PC-3 (cell line): ENCODE measurements around the gene SDK1. TPM values are rescaled to one million over a fixed set of nuclear protein-coding genes. Genes with fewer than 3 reads are reported as not detected.

Experiments used
- ATAC-seq: fragments of 200-7000 bp; cut with Tn5 transposase; 2 replicates; pipeline ENCODE4 v1.9.1; 2020; ENCODE audit warnings: mild to moderate bottlenecking, moderate library complexity
- BruUV-seq: library from RNA; stranded (reverse); fragments of 400-500 nt; replicated peaks from 2 replicates; lab custom pipeline; 2021; lab: Mats Ljungman, UMichigan
- CTCF ChIA-PET: fragments of 300-600 bp; sonication (Branson Sonifier 250); formaldehyde crosslinking; loops from one replicate; lab custom pipeline; 2022; ENCODE audit warnings: antibody characterized with exemption; lab: Charles Lee
- POLR2A ChIA-PET: fragments of 300-600 bp; sonication (Branson Sonifier 250); formaldehyde crosslinking; loops from one replicate; lab custom pipeline; 2022; ENCODE audit warnings: antibody characterized with exemption; ENCODE audit not compliant: unreplicated experiment; lab: Charles Lee
- DNase-seq: peaks from one replicate; pipeline ENCODE4 v3.0.0-alpha.2; 2015
- H2AFZ ChIP-seq: fragments of 300-600 bp; sonication (generic); 2 replicates; pipeline ENCODE4 v1.6.0; 2016; ENCODE audit warnings: antibody characterized with exemption, low read length
- H3F3A ChIP-seq: fragments of 300-600 bp; sonication (generic); one replicate; pipeline ENCODE4 v1.6.0; 2017; ENCODE audit warnings: antibody characterized with exemption, low read length, control low read depth, mild to moderate bottlenecking; ENCODE audit not compliant: unreplicated experiment
- H3K27ac ChIP-seq: fragments of 300-600 bp; sonication (generic); 2 replicates; pipeline ENCODE4 v1.5.1; 2016; ENCODE audit warnings: mild to moderate bottlenecking, low read length
- H3K27me3 ChIP-seq: fragments of 300-600 bp; sonication (generic); 2 replicates; pipeline ENCODE4 v1.6.1; 2016; ENCODE audit warnings: low read length, mixed read lengths
- H3K36me3 ChIP-seq: fragments of 300-600 bp; sonication (generic); 2 replicates; pipeline ENCODE4 v1.6.1; 2016; ENCODE audit warnings: low read depth, mixed run types, low read length, mixed read lengths
- H3K4me1 ChIP-seq: fragments of 300-600 bp; sonication (generic); 2 replicates; pipeline ENCODE4 v1.5.1; 2016; ENCODE audit warnings: low read length; ENCODE audit not compliant: insufficient read depth
- H3K4me2 ChIP-seq: fragments of 300-600 bp; sonication (generic); 2 replicates; pipeline ENCODE4 v1.6.0; 2016; ENCODE audit warnings: low read length
- H3K4me3 ChIP-seq: fragments of 300-600 bp; sonication (generic); 2 replicates; pipeline ENCODE4 v1.5.1; 2016; ENCODE audit warnings: mild to moderate bottlenecking, low read length, mixed read lengths
- H3K79me2 ChIP-seq: fragments of 300-600 bp; sonication (generic); 2 replicates; pipeline ENCODE4 v1.6.1; 2017; ENCODE audit warnings: low read length, mixed read lengths
- H3K9ac ChIP-seq: fragments of 300-600 bp; sonication (generic); 2 replicates; pipeline ENCODE4 v1.6.0; 2016; ENCODE audit warnings: mild to moderate bottlenecking, low read length
- H3K9me2 ChIP-seq: fragments of 300-600 bp; sonication (generic); replicated peaks from 2 replicates; pipeline ENCODE4 v1.6.1; 2016; ENCODE audit warnings: mixed run types, low read length, mixed read lengths
- H3K9me3 ChIP-seq: fragments of 300-600 bp; sonication (generic); 2 replicates; pipeline ENCODE4 v1.6.1; 2016; ENCODE audit warnings: low read length, mixed read lengths
- H4K20me1 ChIP-seq: fragments of 300-600 bp; sonication (generic); 2 replicates; pipeline ENCODE4 v1.6.1; 2016; ENCODE audit warnings: low read length, mixed read lengths
- CTCF ChIP-seq: fragments of 300-600 bp; sonication (generic); conservative IDR thresholded peaks from 2 replicates; pipeline ENCODE4 v1.5.1; 2017; ENCODE audit warnings: antibody characterized with exemption, low read depth, mild to moderate bottlenecking, low read length
- EZH2 ChIP-seq: fragments of 300-600 bp; sonication (generic); IDR thresholded peaks from one replicate; pipeline ENCODE4 v1.6.1; 2017; ENCODE audit warnings: antibody characterized with exemption, mild to moderate bottlenecking, low read length; ENCODE audit not compliant: unreplicated experiment
- EZH2phosphoT487 ChIP-seq: fragments of 300-600 bp; sonication (generic); IDR thresholded peaks from 2 replicates; pipeline ENCODE4 v1.6.1; 2018; ENCODE audit warnings: mild to moderate bottlenecking, antibody characterized with exemption, low read length, borderline replicate concordance
- intact Hi-C: fragments of 100-400 bp; cut with micrococcal nuclease; formaldehyde crosslinking; loops from 2 replicates; pipeline ENCODE4 v1.9.0; 2023
- total RNA-seq: library from RNA; depleted of rRNA; stranded (reverse); fragments of >200 nt; gene quantifications from 2 replicates; pipeline ENCODE4 v1.2.3, GENCODE V29; 2014

SDK1 gene
- total RNA-seq, 1 experiment from 2014 or later = 2.8 TPM

GRCh38 chr7:4113271-4113670 is 812.2 kb downstream of the SDK1 start:
- no TSS peak for BruUV-seq
- H3K9ac ChIP-seq = no peak overlapping the region
- no peaks in the 10 kb centered on the region for H3K9me3 ChIP-seq
- H3F3A ChIP-seq = no peaks in the 10 kb centered on the region
- no peak overlapping the region for H2AFZ ChIP-seq
- no peak overlapping the region for H3K4me3 ChIP-seq
- H3K36me3 ChIP-seq = no peaks in the 10 kb centered on the region
- H3K79me2 ChIP-seq = no peaks in the 10 kb centered on the region
- ChIA-PET POLR2A (no interaction called here), CTCF (no interaction called here)
- no peaks in the 10 kb centered on the region for H3K9me2 ChIP-seq
- intact Hi-C loops = no loop called here
- ATAC-seq (no peak), DNase-seq (no peak)
- no peak for TF ChIP-seq CTCF
- TF ChIP-seq EZH2 = no peak
- no peak for TF ChIP-seq EZH2phosphoT487
- H3K4me2 ChIP-seq = no peak overlapping the region
- no peaks in the 10 kb centered on the region for H3K4me1 ChIP-seq
- H3K27ac ChIP-seq = no peak overlapping the region
- no peaks in the 10 kb centered on the region for H3K27me3 ChIP-seq
- H4K20me1 ChIP-seq = no peaks in the 10 kb centered on the region

DNA sequence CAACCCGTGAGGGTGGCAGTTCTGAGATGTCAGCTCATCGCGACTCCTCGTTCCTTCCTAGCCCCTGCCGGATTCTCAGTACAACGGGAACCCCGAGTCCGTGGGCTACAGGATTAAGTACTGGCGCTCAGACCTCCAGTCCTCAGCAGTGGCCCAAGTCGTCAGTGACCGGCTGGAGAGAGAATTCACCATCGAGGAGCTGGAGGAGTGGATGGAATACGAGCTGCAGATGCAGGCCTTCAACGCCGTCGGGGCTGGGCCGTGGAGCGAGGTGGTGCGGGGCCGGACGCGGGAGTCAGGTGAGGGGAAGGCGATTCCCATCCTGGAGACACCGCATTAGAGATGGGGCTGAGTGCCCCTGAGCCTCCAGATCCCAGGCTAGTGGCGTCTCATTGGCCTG is 812.9 kb downstream of the SDK1 start:
- DNase-seq (no peak), ATAC-seq (no peak)
- Histone ChIP-seq H2AFZ (no peak overlapping the region), H3K9me3 (no peaks in the 10 kb centered on the region), H3K36me3 (no peaks in the 10 kb centered on the region), H3K9ac (no peak overlapping the region), H3F3A (no peaks in the 10 kb centered on the region), H4K20me1 (no peaks in the 10 kb centered on the region), H3K27me3 (no peaks in the 10 kb centered on the region), H3K27ac (no peak overlapping the region), H3K9me2 (no peaks in the 10 kb centered on the region), H3K4me2 (no peak overlapping the region), H3K79me2 (no peaks in the 10 kb centered on the region), H3K4me1 (no peaks in the 10 kb centered on the region), H3K4me3 (no peak overlapping the region)
- ChIA-PET CTCF (no interaction called here), POLR2A (no interaction called here)
- intact Hi-C loops = no loop called here
- BruUV-seq = no TSS peak
- TF ChIP-seq EZH2 (no peak), EZH2phosphoT487 (no peak), CTCF (no peak)

DNA sequence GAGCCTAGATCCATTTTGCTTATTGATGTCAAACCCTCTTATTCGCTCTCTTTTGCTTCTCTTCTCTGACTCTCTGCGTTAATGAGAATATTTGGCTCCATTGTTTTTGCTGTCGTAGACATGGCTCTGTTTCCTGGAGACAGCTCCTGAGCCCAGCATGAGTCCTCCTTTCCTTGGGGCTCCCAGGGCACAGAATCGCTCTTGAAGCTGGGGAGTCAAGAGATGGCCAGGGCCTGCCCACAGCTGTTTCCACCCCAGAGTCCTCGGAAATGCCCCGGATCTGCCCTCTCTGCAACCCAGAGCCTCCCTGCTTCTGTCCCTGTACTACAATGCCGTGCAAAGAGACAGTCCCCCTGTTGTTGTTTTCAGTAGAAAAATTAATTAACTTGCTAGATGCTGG is 814.4 kb downstream of the SDK1 start:
- H3K4me3 ChIP-seq = no peak overlapping the region
- no peaks in the 10 kb centered on the region for H3K9me2 ChIP-seq
- intact Hi-C loops = no loop called here
- H3K9me3 ChIP-seq = 0 out of 2 replicates have a peak, but pooled peaks cover 3% of the 10 kb centered on the region
- no peaks in the 10 kb centered on the region for H3K36me3 ChIP-seq
- H3F3A ChIP-seq = no peaks in the 10 kb centered on the region
- DNase-seq (no peak), ATAC-seq (no peak)
- no peak for TF ChIP-seq EZH2
- TF ChIP-seq CTCF = no peak
- no peak for TF ChIP-seq EZH2phosphoT487
- H3K4me1 ChIP-seq = no peaks in the 10 kb centered on the region
- no peaks in the 10 kb centered on the region for H4K20me1 ChIP-seq
- no peak overlapping the region for H3K9ac ChIP-seq
- no peaks in the 10 kb centered on the region for H3K79me2 ChIP-seq
- ChIA-PET POLR2A (no interaction called here), CTCF (no interaction called here)
- H3K27me3 ChIP-seq = no peaks in the 10 kb centered on the region
- no peak overlapping the region for H2AFZ ChIP-seq
- no TSS peak for BruUV-seq
- H3K27ac ChIP-seq = no peak overlapping the region
- H3K4me2 ChIP-seq = no peak overlapping the region
